ENCODE results near the gene PRPF8. TPM values are rescaled to one million over a fixed set of nuclear protein-coding genes. Genes with fewer than 3 reads are reported as not detected.

The PRPF8 gene
- total and polyA plus RNA-seq, 2 of the 13 experiments (the other 11 are each of a cell fraction or from before 2014, with no cell fraction given) = 112 to 179 TPM

GRCh38 chr17:1648173-1648962, 36.3 kb downstream of the PRPF8 start:
- Histone ChIP-seq H3K4me2 (ENCODE audit: low read depth, low read length) (peak overlapping the region; percentile 86), H3K4me1 (ENCODE audit: insufficient read depth, low read length) (peaks cover 71% of the 10 kb centered on the region), H3K9ac (ENCODE audit: insufficient read depth, low read depth, low read length) (peak overlapping the region; percentile 73), H3K9me3 (ENCODE audit: low read length) (no peaks in the 10 kb centered on the region), H3K27me3 (ENCODE audit: control insufficient read depth in 1 of 2, insufficient read depth in 2 of 2, low read length in 2 of 2) (peaks cover 0 to 5% of the 10 kb centered on the region in 2 experiments; a peak in 1 of 5 replicates), H3K4me3 (replicated peaks in 1 of 3; ENCODE audit: insufficient read depth in 1 of 3, low read depth in 2 of 3, low read length in 3 of 3) (peak overlapping the region; percentile 40 to 76 (median 54); a peak in 5 of 6 replicates), H3K36me3 (replicated peaks in 1 of 2; ENCODE audit: control insufficient read depth in 1 of 2, insufficient read depth in 2 of 2, low read length in 2 of 2) (peaks cover 18 to 28% of the 10 kb centered on the region in 2 experiments), H4K20me1 (ENCODE audit: insufficient read depth, low read length) (peaks cover 6% of the 10 kb centered on the region; the same call in 1 of the 2 replicates), H3K79me2 (ENCODE audit: insufficient read depth, low read length) (no peaks in the 10 kb centered on the region), H2AFZ (ENCODE audit: low read length) (no peak overlapping the region), H3K27ac (ENCODE audit: extremely low read length, insufficient read depth, low read length) (peak overlapping the region; percentile 57)
- no peak for FAIRE-seq
- intact Hi-C loops (cut with micrococcal nuclease; ENCODE audit: unreplicated experiment) (no loop called here), in situ Hi-C loops (cut with HindIII; ENCODE audit: extremely low pct_ligation_motif_present, low pct_unique_long_range_greater_than_20kb) (no loop called here)
- WGBS (ENCODE audit: low lambda C conversion rate) = 40% methylated on average over 32 of the region's 54 CpGs
- CTCF ChIA-PET (ENCODE audit: low intra/inter-chr PET ratio, low total read pairs) = interaction anchor here (2.2 kb wide), 1 partner anchor 74 kb away, joined by 25 read pairs; no protein-coding TSS in a partner anchor
- DNase-seq (ENCODE audit: low spot score) = no peak
- ATAC-seq = peak; percentile 57
- BruUV-seq (replicated peaks) = no TSS peak
- POLR2A ChIA-PET = interaction anchor here (0.7 to 3.8 kb wide), 19 partner anchors 8 to 217 kb away, joined by 3 to 42 read pairs (median 9); partner anchors contain the start of genes PRPF8, SERPINF1 and SLC43A2
- no peak for TF ChIP-seq DNMT1 (CRISPR knock-in tag; IDR thresholded peaks at IDR 0.05)
- TF ChIP-seq ZNF720 (CRISPR knock-in tag; IDR thresholded peaks at IDR 0.05) = no peak
- no peak for TF ChIP-seq ZNF556 (CRISPR knock-in tag; IDR thresholded peaks at IDR 0.05; ENCODE audit: borderline replicate concordance)
- TF ChIP-seq PHF21A (CRISPR knock-in tag; IDR thresholded peaks at IDR 0.05) = peak; percentile 52
- peak; percentile 30; the same call in 1 of the 2 replicates for TF ChIP-seq MXD3 (CRISPR knock-in tag; IDR thresholded peaks at IDR 0.05)
- no peak; the same call in 1 of the 2 replicates for TF ChIP-seq PITX1 (CRISPR knock-in tag; IDR thresholded peaks at IDR 0.05)
- no peak for TF ChIP-seq HOXA7 (CRISPR knock-in tag; IDR thresholded peaks at IDR 0.05)
- TF ChIP-seq ZNF746 (CRISPR knock-in tag; IDR thresholded peaks at IDR 0.05) = no peak
- TF ChIP-seq ARNT2 (CRISPR knock-in tag; IDR thresholded peaks at IDR 0.05; ENCODE audit: low read depth) = 0 out of 2 replicates have a peak, but pooled peaks have one; percentile 25
- TF ChIP-seq SNRNP70 (IDR thresholded peaks at IDR 0.05; ENCODE audit: low read depth, low read length) = no peak
- no peak for TF ChIP-seq JARID2 (CRISPR knock-in tag; IDR thresholded peaks at IDR 0.05; ENCODE audit: insufficient replicate concordance)
- no peak for TF ChIP-seq TAF15 (IDR thresholded peaks at IDR 0.05; ENCODE audit: low read depth, low read length, poor library complexity, severe bottlenecking)
- 0 out of 2 replicates have a peak, but pooled peaks have one; percentile 36 for TF ChIP-seq ZNF318 (CRISPR knock-in tag; IDR thresholded peaks at IDR 0.05)
- no peak; the same call in 1 of the 2 replicates for TF ChIP-seq ZNF564 (CRISPR knock-in tag; IDR thresholded peaks at IDR 0.05)
- 0 out of 2 replicates have a peak, but pooled peaks have one; percentile 40 for TF ChIP-seq ARHGAP35 (CRISPR knock-in tag; IDR thresholded peaks at IDR 0.05; ENCODE audit: borderline replicate concordance)
